Measurements from ENCODE around the gene BNC2.

The BNC2 gene

DNA sequence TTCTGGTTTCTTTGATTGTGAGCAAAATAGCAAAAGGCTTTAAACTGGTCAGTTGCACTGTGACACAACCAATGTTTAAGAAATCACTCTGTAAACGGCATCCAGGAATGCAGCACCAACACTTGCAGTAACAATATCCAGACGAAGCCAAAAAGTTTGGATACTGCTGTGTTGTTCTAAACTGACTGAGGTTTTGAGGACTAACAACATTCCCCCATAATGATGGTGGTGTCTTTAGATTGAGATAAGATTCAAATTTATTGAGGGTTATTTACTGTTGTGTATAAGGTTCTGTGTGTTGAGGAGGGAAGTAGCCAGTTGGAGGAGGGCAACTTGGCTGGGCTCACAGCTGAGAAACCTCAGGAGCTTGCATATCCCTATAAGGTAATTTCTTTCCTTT lies 353.6 kb downstream of the BNC2 start:
- TF ChIP-seq, protein P1, sequence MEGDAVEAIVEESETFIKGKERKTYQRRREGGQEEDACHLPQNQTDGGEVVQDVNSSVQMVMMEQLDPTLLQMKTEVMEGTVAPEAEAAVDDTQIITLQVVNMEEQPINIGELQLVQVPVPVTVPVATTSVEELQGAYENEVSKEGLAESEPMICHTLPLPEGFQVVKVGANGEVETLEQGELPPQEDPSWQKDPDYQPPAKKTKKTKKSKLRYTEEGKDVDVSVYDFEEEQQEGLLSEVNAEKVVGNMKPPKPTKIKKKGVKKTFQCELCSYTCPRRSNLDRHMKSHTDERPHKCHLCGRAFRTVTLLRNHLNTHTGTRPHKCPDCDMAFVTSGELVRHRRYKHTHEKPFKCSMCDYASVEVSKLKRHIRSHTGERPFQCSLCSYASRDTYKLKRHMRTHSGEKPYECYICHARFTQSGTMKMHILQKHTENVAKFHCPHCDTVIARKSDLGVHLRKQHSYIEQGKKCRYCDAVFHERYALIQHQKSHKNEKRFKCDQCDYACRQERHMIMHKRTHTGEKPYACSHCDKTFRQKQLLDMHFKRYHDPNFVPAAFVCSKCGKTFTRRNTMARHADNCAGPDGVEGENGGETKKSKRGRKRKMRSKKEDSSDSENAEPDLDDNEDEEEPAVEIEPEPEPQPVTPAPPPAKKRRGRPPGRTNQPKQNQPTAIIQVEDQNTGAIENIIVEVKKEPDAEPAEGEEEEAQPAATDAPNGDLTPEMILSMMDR (IDR thresholded peaks at IDR 0.05; ENCODE audit: low read depth, low read length) = no peak

DNA sequence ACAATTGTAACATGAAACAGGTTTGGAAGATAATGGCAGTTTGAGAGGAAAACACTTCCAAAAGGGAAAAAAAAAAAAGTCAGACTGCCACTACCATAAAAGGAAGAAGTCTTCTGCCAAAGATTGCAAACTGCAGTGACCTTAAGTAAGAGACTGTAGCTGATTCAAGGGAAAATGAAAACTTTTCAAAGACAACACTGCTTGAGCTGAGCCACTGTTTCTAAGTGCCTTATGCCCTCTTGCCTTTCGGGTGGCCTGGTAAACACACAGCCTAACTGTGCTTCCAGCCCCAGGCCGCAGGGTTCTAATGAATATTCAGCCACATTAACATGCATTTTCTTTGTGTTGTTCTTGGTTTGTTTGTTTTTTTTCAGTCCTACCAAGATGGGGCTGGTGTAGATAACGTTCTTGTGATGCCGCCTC lies 354.6 kb downstream of the BNC2 start:
- no peak overlapping the region for H3K4me3 ChIP-seq (ENCODE audit: low read depth, low read length)
- TF ChIP-seq, protein P1 (IDR thresholded peaks at IDR 0.05; ENCODE audit: low read depth, low read length) = no peak

More for the DNA sequence above, 353.6 kb downstream of the BNC2 start:
- H3K4me3 ChIP-seq (ENCODE audit: low read depth, low read length) = no peak overlapping the region

DNA sequence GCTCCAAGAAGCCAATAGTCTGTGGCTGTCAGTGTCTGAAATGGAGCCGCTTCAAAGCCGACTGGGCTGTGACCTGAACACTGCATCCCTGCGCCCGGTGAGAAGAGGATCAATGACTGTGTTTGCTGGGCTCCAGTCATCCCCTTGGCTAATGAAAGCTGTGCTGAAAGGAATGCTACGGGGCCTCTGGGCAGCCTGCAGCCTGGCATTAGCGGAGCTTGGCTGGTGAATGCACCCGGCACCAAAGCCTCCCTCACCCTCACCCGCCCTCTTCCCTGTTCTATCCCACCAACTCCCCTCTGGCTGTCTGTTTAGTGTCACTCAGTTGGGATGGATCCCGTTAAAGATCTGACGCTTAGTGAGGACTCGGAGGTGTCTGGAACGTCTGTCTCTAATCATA lies 355.3 kb downstream of the BNC2 start:
- no peak overlapping the region for H3K4me3 ChIP-seq (ENCODE audit: low read depth, low read length)
- TF ChIP-seq, protein P1 (IDR thresholded peaks at IDR 0.05; ENCODE audit: low read depth, low read length) = no peak

DNA sequence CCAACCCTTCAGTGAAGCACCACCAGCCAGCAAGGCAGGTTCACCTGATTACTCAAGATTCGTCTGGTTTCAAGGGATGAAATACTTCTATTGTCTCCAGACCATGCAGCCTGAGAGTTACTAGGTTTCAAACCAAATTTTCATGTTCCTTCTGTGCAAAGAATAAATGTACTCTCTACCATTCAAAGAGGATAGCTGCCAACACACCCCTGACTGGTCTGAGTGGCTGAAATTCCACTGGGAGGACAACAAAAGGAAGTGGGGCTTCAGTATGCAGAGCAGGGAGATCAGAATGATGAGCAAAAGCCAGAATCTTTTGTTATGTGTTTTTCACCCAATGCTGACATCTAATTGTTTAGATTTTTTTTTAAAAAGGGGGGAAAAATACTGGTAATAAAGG lies 356.3 kb downstream of the BNC2 start:
- TF ChIP-seq, protein P1 (IDR thresholded peaks at IDR 0.05; ENCODE audit: low read depth, low read length) = no peak
- no peak overlapping the region for H3K4me3 ChIP-seq (ENCODE audit: low read depth, low read length)

DNA sequence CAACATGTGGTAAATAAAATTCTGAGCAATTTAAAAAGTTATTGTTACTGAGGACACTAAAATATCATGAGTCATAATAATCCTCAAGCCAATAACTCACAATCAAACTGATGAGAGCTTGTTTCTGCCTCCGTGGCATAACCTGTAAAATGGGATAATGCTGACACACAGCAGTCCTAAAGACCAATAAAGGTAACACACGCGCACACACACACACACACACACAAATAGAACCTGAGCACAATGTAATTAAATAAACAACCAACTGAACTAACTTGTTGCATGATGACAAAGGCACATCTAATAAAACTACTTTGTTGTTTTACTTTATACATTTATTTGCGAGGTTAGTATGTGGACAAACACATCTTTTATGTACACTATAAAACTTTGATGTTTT lies 358.2 kb downstream of the BNC2 start:
- no peak overlapping the region for H3K4me3 ChIP-seq (ENCODE audit: low read depth, low read length)
- TF ChIP-seq, protein P1 (IDR thresholded peaks at IDR 0.05; ENCODE audit: low read depth, low read length) = no peak

DNA sequence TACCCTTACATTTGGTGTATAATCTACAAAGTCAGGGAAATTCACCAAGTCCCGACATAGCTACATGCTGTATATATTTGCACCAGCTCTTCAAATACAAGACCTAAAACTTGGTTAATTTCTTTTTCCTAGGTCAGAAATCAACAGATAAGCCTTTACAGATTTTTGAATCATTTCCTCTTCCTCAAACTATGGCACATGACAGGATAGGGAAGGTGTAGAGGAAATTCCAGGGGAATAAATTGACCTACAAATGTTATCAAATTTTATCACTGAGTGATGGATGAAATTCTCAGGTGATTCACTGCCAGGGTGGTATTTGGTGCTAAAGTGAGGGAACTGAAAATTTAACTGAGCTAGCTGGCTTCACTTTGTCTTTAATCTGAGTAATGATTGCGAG lies 360.0 kb downstream of the BNC2 start:
- no peak overlapping the region for H3K4me3 ChIP-seq (ENCODE audit: low read depth, low read length)
- TF ChIP-seq, protein P1 (IDR thresholded peaks at IDR 0.05; ENCODE audit: low read depth, low read length) = no peak

DNA sequence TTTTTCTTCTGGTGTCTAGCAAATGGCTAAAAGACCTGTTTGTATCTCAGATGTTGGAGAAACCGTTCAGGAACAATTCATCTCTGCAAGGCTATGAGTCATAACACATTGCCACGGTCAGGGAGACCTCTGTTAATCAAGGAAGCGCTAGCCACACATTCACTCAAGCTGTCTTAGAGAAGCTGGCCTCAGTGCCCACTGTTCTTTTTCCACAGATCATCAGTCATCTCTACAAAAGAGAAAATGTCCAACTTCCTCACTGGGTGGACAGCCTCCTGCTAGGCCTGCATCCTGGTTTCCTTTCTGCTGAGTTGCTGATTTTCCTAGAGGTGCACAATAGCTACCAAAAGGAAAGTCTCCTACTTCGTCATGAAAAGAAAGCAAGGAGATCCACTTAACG lies 360.5 kb downstream of the BNC2 start:
- H3K4me3 ChIP-seq (ENCODE audit: low read depth, low read length) = no peak overlapping the region
- TF ChIP-seq, protein P1 (IDR thresholded peaks at IDR 0.05; ENCODE audit: low read depth, low read length) = no peak
